ENCODE results near the gene HDAC7.

HDAC7 gene

GRCh38 chr12:47835006-47835830, 15.5 kb upstream of the HDAC7 start:
- TF ChIP-seq ZFX (IDR thresholded peaks at IDR 0.05; ENCODE audit: borderline replicate concordance) (no peak), CTCF (IDR thresholded peaks at IDR 0.05) (no peak)

DNA sequence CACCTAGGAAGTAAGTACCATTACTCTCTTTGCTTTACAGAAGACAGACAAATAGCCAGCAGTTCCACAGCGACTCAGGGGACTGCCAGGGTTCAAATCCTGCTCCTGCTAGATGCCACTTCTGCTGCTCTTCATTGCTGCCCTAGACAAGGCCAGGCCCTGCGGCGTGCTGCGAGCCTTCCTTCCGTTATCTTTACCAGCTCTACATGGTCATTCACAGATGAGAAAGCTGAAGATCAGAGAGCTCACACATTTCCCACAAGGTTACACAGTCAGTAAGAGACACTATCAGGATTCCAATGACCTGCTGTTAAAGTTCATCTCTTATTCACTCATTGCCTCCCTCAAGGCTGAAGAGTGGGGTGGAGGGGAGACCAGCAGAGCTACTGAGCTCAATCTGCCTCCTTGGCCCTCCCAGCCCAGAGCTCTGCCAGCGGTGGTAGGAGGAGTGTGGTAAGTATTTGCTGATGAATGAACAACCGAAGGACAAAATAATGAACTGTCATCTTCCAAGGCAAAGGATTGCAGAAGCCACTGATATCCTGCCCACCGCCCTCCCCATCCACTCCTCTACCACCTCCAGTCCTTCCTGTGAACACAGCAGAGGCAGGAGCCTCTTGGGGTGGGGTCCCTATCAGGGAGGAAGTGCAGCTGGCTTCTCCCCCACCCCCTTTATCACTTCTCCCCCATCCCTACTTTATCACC, 14.6 kb upstream of the HDAC7 start:
- no peak overlapping the region for H3K27ac ChIP-seq
- TF ChIP-seq CTCF (IDR thresholded peaks at IDR 0.05) (no peak), ZFX (IDR thresholded peaks at IDR 0.05; ENCODE audit: borderline replicate concordance) (no peak)

More at GRCh38 chr12:47835006-47835830, 15.5 kb upstream of the HDAC7 start:
- H3K27ac ChIP-seq: peak overlapping the region; percentile 28

GRCh38 chr12:47833591-47834012, 13.9 kb upstream of the HDAC7 start:
- H3K27ac ChIP-seq: no peak overlapping the region

DNA sequence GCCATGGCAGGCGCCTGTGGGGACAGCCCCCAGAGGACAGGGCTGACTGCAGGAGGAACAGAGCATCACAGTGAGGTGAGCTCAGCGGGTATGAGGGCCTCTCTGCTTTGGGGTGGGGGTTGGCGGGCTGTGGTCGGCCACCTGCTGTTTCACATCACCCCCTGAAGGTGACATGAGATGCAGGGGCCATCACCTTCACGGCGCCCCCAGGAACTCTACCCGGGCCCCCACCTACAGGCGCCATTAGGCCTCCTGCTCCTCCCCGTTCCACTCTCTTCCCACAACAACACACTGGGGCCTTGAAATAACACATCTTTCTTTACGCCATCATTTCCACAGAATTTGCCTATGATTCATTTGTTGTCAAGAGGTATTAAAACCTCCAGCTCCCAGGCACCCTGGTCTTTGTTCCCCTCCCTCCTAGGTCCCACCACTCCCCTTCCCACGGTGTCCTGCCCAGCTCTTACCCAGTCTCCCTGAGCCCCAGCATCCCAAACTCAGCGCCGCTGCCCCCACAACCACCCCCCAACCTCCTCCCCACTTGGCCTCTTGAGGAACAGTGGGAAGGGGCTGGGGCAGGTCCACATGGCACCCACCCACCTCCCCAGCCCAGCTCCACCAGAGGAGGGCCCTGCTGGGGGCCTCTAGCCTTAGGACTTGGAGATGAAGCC, 12.7 kb upstream of the HDAC7 start:
- no peak overlapping the region for H3K27ac ChIP-seq
- TF ChIP-seq ZFX (IDR thresholded peaks at IDR 0.05; ENCODE audit: borderline replicate concordance) (no peak), CTCF (IDR thresholded peaks at IDR 0.05) (no peak)

More at GRCh38 chr12:47833591-47834012, 13.9 kb upstream of the HDAC7 start:
- TF ChIP-seq ZFX (IDR thresholded peaks at IDR 0.05; ENCODE audit: borderline replicate concordance) (no peak), CTCF (IDR thresholded peaks at IDR 0.05) (no peak)

GRCh38 chr12:47829584-47829983, 9.9 kb upstream of the HDAC7 start:
- H3K27ac ChIP-seq: peak overlapping the region; percentile 54
- TF ChIP-seq ZFX (IDR thresholded peaks at IDR 0.05; ENCODE audit: borderline replicate concordance) (no peak), CTCF (IDR thresholded peaks at IDR 0.05) (no peak)

GRCh38 chr12:47828976-47829482, 9.3 kb upstream of the HDAC7 start:
- H3K27ac ChIP-seq: peak overlapping the region; percentile 54
- no peak for TF ChIP-seq ZFX (IDR thresholded peaks at IDR 0.05; ENCODE audit: borderline replicate concordance)
- no peak for TF ChIP-seq CTCF (IDR thresholded peaks at IDR 0.05)
